HG02588 (cell line): ENCODE measurements around the gene NBPF20.
"Not testable (repeated sequence)": the region's sequence is repeated elsewhere in the genome, so short reads cannot be mapped to it uniquely, and the experiment has no call there.

ENCODE experiments used
- ATAC-seq: cut with Tn5 transposase; IDR thresholded peaks from one replicate; pipeline ENCODE4 v1.9.1; 2021; ENCODE audit warnings: mild to moderate bottlenecking, moderate library complexity; ENCODE audit not compliant: unreplicated experiment

Gene NBPF20

DNA sequence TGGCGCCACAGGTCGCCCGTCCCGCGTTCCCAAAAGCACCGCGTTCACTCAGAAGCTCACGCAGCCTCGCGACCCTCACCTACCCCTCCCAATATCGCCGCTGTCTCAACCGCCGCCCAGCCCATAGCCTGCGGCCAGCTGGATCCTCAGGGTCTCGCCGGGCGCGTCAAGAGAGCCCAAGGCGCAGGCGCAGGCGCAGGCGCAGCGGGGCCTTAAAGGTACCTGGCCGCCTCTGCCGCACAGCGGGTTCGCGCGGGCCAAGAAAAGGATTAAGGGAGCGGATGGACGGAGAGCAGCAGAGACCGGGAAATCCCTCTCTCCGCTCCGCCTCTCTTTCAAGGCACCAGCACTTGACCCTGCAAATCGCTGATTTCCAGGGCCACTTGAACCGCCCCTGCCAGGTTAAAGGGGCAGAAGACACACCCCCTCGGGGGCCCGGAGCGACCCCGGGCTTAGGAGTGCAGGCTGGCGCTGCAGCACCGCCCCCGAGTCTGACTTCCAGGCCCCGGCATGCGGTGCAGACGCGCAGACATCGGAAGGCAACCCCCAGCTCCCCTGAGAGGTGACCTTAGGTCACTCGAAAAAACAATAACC is at the start of gene NBPF20:
Gene NBPF20, minus strand, starts transcription at position 168 of the 594 bp plus-strand sequence. CDS start 20,331 bp downstream, outside the sequence.
- peak; percentile 96 for ATAC-seq

DNA sequence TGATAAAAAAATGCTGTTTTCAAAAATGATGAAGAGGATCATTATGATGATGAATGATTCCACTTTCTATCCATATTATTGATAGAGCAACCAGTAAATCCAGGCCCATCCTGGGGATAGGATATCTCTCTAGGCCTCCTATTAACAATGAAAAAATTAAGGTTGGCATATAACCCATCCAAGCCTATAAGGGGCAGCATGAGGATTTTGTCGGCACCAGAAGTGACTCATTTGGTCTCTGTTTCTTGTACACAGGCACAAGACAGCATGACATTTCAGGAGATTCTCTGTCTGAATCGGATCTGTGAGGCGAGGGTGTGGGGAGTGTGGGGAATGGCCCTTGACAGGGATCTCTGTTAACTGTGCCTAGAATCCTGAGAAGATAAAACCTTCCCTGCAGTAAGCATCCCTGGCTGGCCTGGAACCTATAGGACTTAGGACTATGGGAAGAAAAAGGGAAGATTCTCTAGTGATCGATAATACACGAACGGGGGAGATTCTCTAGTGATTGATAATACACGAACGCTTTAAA is 49.5 kb upstream of the NBPF20 start:
- ATAC-seq = not testable (repeated sequence)

- not testable (repeated sequence) for ATAC-seq
These were observed 47.3 kb upstream of the NBPF20 start for GRCh38 chr1:145472731-145473130.

DNA sequence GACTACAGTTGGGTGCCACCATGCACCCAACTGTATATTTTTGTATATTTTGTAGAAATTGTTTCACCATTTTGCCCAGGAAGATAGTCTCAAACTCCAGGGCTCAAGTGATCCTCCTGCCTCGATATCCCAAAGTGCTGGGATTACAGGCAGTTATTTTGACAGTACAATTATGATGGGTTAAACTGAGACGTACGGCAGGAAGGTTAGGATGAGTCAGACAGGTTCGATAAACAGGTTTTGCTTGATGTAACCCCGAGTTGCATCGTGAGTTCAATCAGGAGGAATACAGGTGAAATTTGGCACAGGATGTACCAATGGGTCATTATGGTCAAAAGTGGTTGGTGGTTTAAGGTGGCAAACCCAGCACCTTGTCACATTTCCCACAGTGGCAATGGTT is 46.0 kb upstream of the NBPF20 start:
- ATAC-seq = not testable (repeated sequence)

DNA sequence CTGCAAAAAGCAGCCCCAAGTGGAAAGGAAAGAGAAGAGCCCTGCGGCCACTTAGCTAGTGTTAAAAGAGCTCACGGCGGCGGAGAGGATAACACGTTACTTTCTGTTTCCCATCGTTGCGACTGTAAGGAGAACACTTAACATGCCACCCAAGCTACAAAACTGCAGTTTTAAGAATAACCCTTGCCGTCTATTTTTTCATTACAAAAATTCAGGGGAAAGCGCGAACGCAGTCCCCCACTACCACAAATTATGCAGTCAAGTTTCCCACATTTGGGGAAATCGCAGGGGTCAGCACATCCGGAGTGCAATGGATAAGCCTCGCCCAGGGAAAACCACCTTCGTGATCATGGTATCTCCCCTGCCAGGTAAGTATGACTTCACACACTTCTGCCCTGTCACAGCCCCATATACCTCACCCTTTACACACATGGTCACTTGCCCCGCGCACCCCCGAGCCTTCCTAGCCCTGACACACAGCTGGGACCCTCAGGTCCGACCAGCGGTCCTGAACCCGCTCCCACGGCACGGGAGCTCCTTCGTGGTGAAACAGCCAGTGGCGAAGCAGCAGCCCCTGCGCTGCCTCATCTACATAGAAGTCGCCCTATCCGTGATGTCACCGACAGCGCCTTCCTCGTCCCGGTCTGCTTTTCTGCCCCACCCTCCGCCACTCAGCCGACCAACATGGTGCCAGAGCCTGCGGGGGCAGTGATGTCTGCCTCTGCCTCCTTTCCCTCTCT is 40.2 kb upstream of the NBPF20 start:
- ATAC-seq = peak; percentile 78

DNA sequence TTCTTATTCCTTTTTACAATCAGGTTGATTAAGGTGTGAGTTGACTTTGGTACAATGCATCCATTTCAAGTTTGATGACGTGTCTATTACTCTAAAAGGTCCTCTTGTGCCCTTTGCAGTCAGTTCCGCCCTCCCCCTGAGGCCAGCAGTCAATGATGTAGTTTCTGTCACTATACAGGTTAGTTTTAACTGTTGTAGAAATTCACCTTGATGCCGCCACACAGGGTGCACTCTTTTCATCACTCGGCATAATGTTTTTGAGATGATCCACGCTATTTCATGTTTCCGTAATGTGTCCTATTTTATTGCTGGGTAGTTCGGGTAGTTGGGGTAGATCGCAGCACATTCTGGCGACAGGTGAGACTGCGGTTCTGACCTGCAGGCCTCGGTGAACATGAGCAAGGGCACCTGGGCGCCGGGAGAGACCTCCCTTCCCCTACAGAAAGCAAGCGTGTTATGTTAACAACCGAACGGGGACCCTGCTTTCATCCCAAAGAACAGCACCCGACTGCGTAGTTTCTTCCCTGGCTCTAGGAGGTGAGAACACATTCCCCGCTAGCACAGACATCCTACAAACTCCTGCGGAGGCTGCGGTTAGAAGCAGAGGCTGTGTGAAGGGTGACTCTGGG is 39.4 kb upstream of the NBPF20 start:
- ATAC-seq = peak; percentile 17

- not testable (repeated sequence) for ATAC-seq
These were observed 38.6 kb upstream of the NBPF20 start for GRCh38 chr1:145464017-145464416.

DNA sequence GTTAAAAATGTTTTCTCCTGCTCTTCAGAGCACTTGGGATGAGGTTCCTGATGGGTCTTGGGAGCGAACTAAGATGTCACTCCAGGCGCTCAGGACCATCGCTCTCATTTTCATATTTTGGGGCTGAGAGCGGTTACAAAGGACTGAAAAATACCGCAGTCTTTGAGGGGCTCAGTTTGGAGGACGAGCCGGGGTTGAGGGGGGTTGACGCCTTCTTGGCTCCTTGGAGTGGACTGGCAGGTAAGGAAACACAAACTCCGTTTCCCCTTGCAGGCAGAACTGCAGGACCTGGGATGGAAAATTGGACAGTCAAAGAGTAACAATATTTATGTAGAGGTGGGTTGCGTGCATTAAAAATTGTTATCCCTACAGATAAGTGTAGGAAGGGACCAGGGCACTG is 35.3 kb upstream of the NBPF20 start:
- not testable (repeated sequence) for ATAC-seq

GRCh38 chr1:145460048-145460447 is 34.6 kb upstream of the NBPF20 start:
- not testable (repeated sequence) for ATAC-seq

DNA sequence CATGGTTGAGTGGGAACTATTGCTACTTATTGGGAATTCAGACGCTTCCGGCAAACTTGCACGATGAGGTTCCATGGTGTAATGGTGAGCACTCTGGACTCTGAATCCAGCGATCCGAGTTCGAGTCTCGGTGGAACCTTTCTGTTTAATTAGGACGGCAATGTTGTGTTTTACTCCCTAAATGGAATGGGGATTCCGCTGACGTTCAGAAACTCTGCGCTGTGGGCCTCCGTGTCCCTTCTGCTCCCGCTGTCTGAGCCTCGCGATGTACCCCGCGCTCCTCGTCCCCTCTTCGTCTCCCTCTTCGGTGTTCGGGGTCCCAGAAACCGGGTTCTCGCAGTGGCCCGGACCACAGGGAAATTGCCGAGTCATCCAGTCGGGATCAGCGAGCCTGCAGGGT is 34.2 kb upstream of the NBPF20 start:
- ATAC-seq = not testable (repeated sequence)

DNA sequence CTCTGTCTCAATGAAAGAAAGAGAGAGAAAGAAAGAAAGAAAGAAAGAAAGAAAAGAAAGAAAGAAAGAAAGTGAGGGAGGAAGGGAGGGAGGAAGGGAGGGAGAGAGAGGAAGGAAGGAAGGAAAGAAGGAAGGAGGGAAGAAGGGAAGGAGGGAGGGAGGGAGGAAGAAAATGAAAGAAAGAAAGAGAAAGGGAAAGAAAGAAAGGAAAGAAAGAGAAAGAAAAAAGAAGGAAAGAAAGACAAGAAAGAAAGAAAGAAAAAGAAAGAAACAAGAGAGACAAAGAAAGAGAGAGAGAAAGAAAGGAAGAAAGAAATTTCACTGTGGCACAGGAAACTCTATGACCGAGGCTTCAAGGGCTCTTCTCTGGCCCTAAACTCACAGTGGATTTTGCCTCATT is 33.7 kb upstream of the NBPF20 start:
- not testable (repeated sequence) for ATAC-seq

DNA sequence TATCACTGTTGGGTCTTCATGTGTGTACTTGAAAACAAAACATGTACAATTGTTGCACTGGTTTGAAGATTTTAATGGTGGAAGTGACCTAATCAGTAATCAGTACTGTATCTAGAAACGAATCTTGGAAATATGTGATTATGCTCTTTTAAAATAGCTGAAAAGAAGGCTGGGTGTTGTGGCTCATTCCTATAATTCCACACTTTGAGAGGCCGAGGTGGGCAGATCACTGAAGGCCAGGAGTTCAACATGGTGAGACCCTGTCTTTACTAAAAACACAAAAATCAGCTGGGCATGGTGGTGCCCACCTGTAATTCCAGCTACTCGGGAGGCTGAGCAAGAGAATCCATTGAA is 29.4 kb upstream of the NBPF20 start:
- not testable (repeated sequence) for ATAC-seq

GRCh38 chr1:145453873-145454823 is 28.7 kb upstream of the NBPF20 start:
- ATAC-seq = not testable (repeated sequence)

- ATAC-seq = not testable (repeated sequence)
These were observed 27.1 kb upstream of the NBPF20 start for GRCh38 chr1:145452506-145452905.

- ATAC-seq = not testable (repeated sequence)
These were observed 26.5 kb upstream of the NBPF20 start for GRCh38 chr1:145451914-145452313.

GRCh38 chr1:145445219-145445618 is 19.8 kb upstream of the NBPF20 start:
- ATAC-seq = not testable (repeated sequence)

DNA sequence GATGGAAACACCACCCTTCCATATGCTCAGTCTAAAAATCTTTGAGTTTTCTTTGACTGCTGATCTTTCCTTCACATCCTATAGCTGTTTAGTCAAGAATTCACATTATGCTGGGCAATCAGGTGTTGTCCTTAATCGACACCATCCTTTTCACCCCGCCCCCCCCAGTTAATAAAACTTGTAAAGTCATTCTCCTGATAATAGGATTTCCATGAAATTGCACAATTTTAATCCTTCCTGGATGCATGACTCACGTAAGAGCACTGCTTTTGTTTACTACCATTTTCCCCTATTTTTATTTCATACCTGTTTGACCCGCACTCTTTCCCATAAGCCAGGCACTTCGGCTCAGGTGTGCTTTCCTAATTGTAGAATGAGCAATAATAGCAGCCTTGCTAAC is 16.9 kb upstream of the NBPF20 start:
- not testable (repeated sequence) for ATAC-seq

GRCh38 chr1:145431363-145432256 is 6.2 kb upstream of the NBPF20 start:
- not testable (repeated sequence) for ATAC-seq

DNA sequence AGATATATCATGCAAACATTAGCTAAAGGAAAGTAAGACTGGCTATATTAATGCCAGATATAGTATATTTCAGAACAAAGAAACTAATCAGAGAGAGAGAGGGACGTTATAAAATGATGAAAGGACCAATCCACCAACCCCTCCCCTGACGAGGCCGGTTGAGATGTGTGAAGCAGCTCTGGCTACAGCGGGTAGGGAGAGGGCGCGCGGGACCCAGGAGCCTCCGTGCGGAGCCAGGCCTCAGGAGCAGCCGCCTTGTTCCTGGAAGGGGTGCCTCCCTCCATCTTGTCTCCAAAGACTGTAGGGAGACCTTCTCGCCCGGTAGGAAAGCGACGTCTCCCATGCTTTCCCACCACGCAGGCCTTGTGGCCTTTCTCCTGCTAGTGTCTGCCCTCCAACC is 5.4 kb upstream of the NBPF20 start:
- ATAC-seq = not testable (repeated sequence)

GRCh38 chr1:145429329-145429728 is 3.9 kb upstream of the NBPF20 start:
- ATAC-seq = not testable (repeated sequence)
